ENCODE data around the gene CD6.
"Not testable (repeated sequence)": the region's sequence is repeated elsewhere in the genome, so short reads cannot be mapped to it uniquely, and the experiment has no call there.

Gene CD6

DNA sequence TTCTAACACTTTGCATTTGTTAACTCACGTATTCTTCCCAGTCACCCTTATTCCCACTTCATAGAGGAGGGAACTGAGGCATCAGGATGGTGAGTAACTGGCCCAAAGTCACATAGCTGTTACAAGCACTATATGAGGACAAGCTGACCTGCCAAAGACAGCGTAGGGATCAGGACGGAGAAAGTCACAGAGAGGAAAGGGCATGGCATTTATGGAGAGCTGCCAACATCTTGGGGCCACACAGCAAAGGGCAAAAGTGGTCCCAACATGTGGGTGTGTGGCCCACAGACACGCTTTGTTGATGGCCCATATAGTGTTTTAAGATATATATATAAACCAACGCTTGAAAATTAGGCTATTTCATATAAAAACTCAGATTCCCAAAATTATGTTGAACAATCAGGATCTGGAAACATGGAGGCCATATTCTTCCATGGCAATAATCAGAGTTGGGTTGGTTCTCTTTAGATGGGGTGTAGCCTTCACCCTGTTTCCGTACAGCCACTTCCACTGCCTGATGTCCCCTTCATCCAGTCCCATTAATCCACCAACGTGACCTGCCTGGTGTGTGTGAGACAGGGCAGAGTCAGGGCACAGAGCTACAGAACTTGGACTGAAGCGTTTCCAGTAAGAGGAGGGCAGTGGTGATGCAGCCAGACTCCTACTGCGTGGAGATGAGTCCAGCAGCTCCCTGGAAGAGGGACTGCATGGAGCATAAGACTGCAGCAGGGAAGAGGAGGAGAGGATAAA, 90.9 kb downstream of the CD6 start:
- Histone ChIP-seq H3K4me2 (ENCODE audit: low read length) (peak overlapping the region; percentile 65), H3K4me3 (ENCODE audit: low read length) (peak overlapping the region; percentile 61; the same call in 1 of the 2 replicates)

DNA sequence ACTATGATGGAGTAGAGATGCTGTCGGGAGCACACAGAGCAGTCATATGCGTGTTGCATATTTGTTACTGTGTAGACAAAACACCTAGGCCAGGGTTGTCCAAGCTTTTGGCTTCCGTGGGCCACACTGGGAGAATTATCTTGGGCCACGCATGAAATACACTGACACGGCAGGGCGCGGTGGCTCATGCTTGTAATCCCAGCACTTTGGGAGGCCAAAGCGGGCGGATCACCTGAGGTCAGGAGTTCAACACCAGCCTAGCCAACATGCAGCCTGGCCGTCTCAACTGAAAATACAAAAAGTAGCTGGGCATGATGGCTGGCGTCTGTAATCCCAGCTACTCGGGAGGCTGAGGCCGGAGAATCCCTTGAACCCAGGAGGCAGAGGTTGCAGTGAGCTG, 93.8 kb downstream of the CD6 start:
- not testable (repeated sequence) for H3K4me2 ChIP-seq (ENCODE audit: low read length); H3K27me3 ChIP-seq (ENCODE audit: control insufficient read depth, low read length); H3F3A ChIP-seq (ENCODE audit: control insufficient read depth, insufficient read depth); H3K9me2 ChIP-seq (replicated peaks; ENCODE audit: control insufficient read depth, low read length); H3K79me2 ChIP-seq (ENCODE audit: control insufficient read depth, low read length); H3K4me3 ChIP-seq (ENCODE audit: low read length); H3K27ac ChIP-seq (ENCODE audit: low read depth, low read length); H3K9me3 ChIP-seq (ENCODE audit: control insufficient read depth, insufficient read depth, low read length); H3K36me3 ChIP-seq (ENCODE audit: control insufficient read depth, low read length); H4K20me1 ChIP-seq (ENCODE audit: control insufficient read depth, insufficient read depth, low read depth, low read length)
- H3K4me1 ChIP-seq (ENCODE audit: control insufficient read depth, low read length) = peaks cover 34% of the 10 kb centered on the region

More for the DNA sequence above, 90.9 kb downstream of the CD6 start:
- Histone ChIP-seq H4K20me1 (ENCODE audit: control insufficient read depth, insufficient read depth, low read depth, low read length) (no peaks in the 10 kb centered on the region), H3F3A (ENCODE audit: control insufficient read depth, insufficient read depth) (peaks cover 6% of the 10 kb centered on the region; the same call in 1 of the 2 replicates), H3K79me2 (ENCODE audit: control insufficient read depth, low read length) (no peaks in the 10 kb centered on the region), H3K27ac (ENCODE audit: low read depth, low read length) (peak overlapping the region; percentile 51), H3K36me3 (ENCODE audit: control insufficient read depth, low read length) (no peaks in the 10 kb centered on the region), H3K9me2 (replicated peaks; ENCODE audit: control insufficient read depth, low read length) (no peaks in the 10 kb centered on the region), H3K9me3 (ENCODE audit: control insufficient read depth, insufficient read depth, low read length) (no peaks in the 10 kb centered on the region), H3K4me1 (ENCODE audit: control insufficient read depth, low read length) (peaks cover 25% of the 10 kb centered on the region), H3K27me3 (ENCODE audit: control insufficient read depth, low read length) (no peaks in the 10 kb centered on the region)
- TF ChIP-seq, protein P1, sequence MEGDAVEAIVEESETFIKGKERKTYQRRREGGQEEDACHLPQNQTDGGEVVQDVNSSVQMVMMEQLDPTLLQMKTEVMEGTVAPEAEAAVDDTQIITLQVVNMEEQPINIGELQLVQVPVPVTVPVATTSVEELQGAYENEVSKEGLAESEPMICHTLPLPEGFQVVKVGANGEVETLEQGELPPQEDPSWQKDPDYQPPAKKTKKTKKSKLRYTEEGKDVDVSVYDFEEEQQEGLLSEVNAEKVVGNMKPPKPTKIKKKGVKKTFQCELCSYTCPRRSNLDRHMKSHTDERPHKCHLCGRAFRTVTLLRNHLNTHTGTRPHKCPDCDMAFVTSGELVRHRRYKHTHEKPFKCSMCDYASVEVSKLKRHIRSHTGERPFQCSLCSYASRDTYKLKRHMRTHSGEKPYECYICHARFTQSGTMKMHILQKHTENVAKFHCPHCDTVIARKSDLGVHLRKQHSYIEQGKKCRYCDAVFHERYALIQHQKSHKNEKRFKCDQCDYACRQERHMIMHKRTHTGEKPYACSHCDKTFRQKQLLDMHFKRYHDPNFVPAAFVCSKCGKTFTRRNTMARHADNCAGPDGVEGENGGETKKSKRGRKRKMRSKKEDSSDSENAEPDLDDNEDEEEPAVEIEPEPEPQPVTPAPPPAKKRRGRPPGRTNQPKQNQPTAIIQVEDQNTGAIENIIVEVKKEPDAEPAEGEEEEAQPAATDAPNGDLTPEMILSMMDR (IDR thresholded peaks at IDR 0.05; ENCODE audit: low read depth, low read length, poor library complexity, severe bottlenecking) = no peak
- no peak for TF ChIP-seq EZH2phosphoT487 (IDR thresholded peaks at IDR 0.05; ENCODE audit: borderline replicate concordance, low read length)

DNA sequence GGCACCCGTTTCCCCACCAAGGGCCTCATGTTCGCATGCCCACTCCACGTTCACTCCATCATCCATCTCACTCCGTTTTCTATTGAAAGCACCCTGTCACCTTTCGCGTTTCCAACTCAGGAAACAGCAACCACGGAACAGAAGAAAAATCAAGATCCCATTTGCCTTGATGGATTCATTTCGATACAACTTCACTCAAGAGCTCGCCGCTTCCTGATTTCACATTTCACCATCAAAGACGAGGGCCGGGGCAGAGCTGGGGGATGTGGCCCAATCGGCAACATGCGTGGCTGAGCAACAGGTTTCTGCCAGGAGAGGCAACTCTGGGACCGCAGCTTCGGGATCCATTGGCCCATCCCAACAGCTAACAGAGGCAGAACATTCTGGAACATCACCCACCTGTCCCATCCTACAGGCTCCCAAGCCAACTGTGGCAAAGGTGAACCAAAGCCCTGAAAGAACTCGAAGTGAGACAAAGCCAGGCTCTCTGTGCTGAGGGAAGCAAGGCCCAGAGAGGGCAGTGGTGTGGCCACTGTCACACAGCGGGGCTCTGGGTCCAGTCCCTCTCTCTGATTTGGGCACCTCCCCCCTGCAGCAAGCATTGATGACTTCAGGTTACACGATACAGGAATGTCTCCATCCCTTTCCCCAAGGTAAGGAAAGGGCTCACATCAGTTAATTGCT, 94.6 kb downstream of the CD6 start:
- H3K27ac ChIP-seq (ENCODE audit: low read depth, low read length) = no peak overlapping the region

More for the DNA sequence above, 94.6 kb downstream of the CD6 start:
- Histone ChIP-seq H4K20me1 (ENCODE audit: control insufficient read depth, insufficient read depth, low read depth, low read length) (no peaks in the 10 kb centered on the region), H3K79me2 (ENCODE audit: control insufficient read depth, low read length) (no peaks in the 10 kb centered on the region), H3F3A (ENCODE audit: control insufficient read depth, insufficient read depth) (peaks cover 12% of the 10 kb centered on the region), H3K27me3 (ENCODE audit: control insufficient read depth, low read length) (no peaks in the 10 kb centered on the region), H3K4me1 (ENCODE audit: control insufficient read depth, low read length) (peaks cover 34% of the 10 kb centered on the region), H3K9me3 (ENCODE audit: control insufficient read depth, insufficient read depth, low read length) (peaks cover 7% of the 10 kb centered on the region; the same call in 1 of the 2 replicates), H3K4me2 (ENCODE audit: low read length) (no peak overlapping the region), H3K9me2 (replicated peaks; ENCODE audit: control insufficient read depth, low read length) (no peaks in the 10 kb centered on the region), H3K36me3 (ENCODE audit: control insufficient read depth, low read length) (no peaks in the 10 kb centered on the region), H3K4me3 (ENCODE audit: low read length) (no peak overlapping the region)
- TF ChIP-seq, protein P1 (IDR thresholded peaks at IDR 0.05; ENCODE audit: low read depth, low read length, poor library complexity, severe bottlenecking) = no peak
- no peak for TF ChIP-seq EZH2phosphoT487 (IDR thresholded peaks at IDR 0.05; ENCODE audit: borderline replicate concordance, low read length)
